Rectal smooth muscle tissue (tissue), 1 donor: ENCODE data around the gene ACAD11.

Experiments used
- H3K27ac ChIP-seq: one replicate; pipeline ENCODE4 v1.7.0; 2013; ENCODE audit warnings: low read depth, low read length, inconsistent platforms
- H3K27me3 ChIP-seq: one replicate; pipeline ENCODE4 v1.7.0; 2013; ENCODE audit warnings: low read length; ENCODE audit not compliant: control insufficient read depth, insufficient read depth
- H3K36me3 ChIP-seq: one replicate; pipeline ENCODE4 v1.7.0; 2013; ENCODE audit warnings: low read length; ENCODE audit not compliant: control insufficient read depth, insufficient read depth
- H3K4me1 ChIP-seq: one replicate; pipeline ENCODE4 v1.7.0; 2013; ENCODE audit warnings: low read length; ENCODE audit not compliant: control insufficient read depth, insufficient read depth
- H3K4me3 ChIP-seq: one replicate; pipeline ENCODE4 v1.7.0; 2013; ENCODE audit warnings: low read length
- H3K9ac ChIP-seq: one replicate; pipeline ENCODE4 v1.7.0; 2013; ENCODE audit warnings: low read length

Gene ACAD11

DNA sequence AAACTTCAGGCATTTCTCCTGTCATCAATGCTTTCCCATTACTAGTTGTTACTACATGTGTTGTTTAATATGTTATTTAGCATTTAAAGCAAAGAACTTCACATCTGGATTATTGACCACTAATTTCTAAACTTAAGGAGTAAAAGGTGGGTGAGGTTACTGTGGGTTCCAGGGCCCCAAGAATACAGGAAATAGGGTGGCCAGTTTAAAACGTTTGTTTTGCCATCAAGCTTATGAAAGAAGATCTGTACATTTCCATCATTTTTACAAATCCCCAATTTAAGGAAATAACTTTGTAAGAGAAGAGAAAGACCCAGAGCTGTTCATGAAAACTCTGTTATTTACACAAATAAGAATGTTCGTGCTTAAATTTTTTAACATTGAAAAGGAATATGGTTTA lies 117.0 kb downstream of the ACAD11 start:
- no peak overlapping the region for H3K4me3 ChIP-seq
- H3K27me3 ChIP-seq = no peaks in the 10 kb centered on the region
- H3K27ac ChIP-seq = no peak overlapping the region
- no peaks in the 10 kb centered on the region for H3K4me1 ChIP-seq
- peaks cover 3% of the 10 kb centered on the region for H3K36me3 ChIP-seq
- H3K9ac ChIP-seq = no peak overlapping the region

DNA sequence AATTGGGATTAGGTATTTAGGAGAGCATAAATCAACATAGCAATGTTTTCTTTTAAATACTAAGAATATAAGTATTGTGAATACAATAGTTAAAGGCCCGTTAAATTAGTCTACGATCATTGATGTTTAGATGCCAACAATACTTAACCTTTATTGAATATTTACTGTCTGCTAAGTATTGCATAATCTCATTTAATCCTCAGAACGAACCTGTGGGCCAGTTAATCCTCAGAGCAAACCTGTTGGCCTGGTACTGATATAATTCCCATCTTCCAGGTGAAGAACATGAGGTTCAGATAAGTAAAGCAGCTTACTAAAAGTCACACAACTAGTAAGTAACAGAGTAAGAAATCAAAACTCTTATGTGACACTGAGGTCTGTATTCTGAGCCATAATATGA lies 119.9 kb downstream of the ACAD11 start:
- Histone ChIP-seq H3K4me1 (no peaks in the 10 kb centered on the region), H3K27ac (no peak overlapping the region), H3K27me3 (no peaks in the 10 kb centered on the region), H3K9ac (no peak overlapping the region), H3K36me3 (peaks cover 5% of the 10 kb centered on the region), H3K4me3 (no peak overlapping the region)

DNA sequence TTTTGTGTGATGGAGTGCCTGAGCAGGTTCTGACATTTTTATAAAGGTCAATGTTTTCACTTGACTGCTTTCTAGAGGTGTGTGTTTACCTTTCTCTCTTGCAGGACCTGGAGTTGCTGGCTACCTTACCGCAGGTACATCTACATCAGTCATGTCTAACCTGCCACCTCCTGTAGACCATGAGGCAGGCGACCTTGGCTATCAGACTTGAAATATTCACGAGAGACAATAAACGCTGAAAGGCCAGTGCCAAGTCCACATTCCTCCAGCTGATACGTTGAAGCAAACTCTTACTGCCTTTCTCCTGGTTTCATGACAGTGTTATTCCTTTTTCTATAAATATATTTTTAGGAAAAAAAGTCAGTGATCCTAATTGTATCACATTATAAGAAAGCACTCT lies 121.5 kb downstream of the ACAD11 start:
- Histone ChIP-seq H3K9ac (no peak overlapping the region), H3K27me3 (no peaks in the 10 kb centered on the region), H3K36me3 (peaks cover 5% of the 10 kb centered on the region), H3K27ac (no peak overlapping the region), H3K4me1 (no peaks in the 10 kb centered on the region), H3K4me3 (no peak overlapping the region)

DNA sequence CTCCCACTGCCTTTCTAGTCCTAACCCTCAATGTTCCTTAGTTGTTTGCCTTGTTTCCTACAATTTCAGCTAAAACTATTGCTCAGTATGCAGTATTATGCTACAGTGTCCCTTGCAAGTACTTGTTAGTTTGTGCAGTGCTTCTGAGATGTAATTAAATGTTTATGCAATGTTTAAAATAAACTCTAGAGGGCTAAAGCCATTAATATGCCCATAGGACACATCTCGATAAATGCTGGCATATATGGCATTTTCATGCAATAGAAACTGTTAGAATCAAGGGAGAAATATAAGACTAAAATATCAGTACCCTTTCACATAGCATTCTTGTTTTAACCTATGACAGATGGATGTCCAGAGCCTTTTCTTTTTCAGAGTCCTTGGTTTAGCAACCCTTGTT lies 122.3 kb downstream of the ACAD11 start:
- no peak overlapping the region for H3K27ac ChIP-seq
- H3K27me3 ChIP-seq = no peaks in the 10 kb centered on the region
- H3K36me3 ChIP-seq = peaks cover 5% of the 10 kb centered on the region
- no peak overlapping the region for H3K9ac ChIP-seq
- no peaks in the 10 kb centered on the region for H3K4me1 ChIP-seq
- H3K4me3 ChIP-seq = no peak overlapping the region

DNA sequence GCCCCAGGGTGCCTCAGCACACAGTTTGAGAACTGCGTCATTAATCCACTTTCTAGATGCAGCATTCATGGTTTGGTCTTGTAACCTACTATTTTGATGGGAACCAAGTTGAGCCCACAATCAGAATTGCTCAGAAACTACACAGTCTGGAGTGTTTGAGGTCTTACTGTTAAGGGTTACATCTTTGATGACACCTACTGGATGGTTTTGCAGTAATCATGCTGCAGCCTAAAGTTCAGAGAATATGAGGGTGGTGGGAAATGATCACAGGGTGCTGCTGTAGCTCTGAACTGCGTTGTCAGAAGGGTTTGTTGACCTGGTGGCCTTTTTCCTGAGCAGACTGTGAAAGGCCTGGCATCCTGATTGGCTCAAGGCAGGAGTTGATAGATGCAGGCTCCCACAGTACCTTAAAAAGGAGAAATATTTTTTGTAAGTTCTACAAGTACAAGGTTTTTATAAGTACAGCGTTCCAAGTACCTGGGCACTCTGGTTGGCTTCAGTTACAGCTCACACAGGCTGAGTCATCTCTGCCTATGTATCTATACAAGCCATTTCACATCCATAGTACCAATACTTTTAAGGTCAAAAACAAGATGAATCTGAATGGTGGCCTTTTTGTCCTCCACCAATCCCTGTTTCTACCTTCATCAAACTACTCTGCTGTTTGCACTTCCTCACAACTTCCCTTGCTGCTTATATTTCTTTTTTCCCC lies 123.0 kb downstream of the ACAD11 start:
- peaks cover 9% of the 10 kb centered on the region for H3K36me3 ChIP-seq
- no peak overlapping the region for H3K9ac ChIP-seq
- H3K27me3 ChIP-seq = no peaks in the 10 kb centered on the region
- H3K4me1 ChIP-seq = no peaks in the 10 kb centered on the region
- H3K4me3 ChIP-seq = no peak overlapping the region
- H3K27ac ChIP-seq = no peak overlapping the region

DNA sequence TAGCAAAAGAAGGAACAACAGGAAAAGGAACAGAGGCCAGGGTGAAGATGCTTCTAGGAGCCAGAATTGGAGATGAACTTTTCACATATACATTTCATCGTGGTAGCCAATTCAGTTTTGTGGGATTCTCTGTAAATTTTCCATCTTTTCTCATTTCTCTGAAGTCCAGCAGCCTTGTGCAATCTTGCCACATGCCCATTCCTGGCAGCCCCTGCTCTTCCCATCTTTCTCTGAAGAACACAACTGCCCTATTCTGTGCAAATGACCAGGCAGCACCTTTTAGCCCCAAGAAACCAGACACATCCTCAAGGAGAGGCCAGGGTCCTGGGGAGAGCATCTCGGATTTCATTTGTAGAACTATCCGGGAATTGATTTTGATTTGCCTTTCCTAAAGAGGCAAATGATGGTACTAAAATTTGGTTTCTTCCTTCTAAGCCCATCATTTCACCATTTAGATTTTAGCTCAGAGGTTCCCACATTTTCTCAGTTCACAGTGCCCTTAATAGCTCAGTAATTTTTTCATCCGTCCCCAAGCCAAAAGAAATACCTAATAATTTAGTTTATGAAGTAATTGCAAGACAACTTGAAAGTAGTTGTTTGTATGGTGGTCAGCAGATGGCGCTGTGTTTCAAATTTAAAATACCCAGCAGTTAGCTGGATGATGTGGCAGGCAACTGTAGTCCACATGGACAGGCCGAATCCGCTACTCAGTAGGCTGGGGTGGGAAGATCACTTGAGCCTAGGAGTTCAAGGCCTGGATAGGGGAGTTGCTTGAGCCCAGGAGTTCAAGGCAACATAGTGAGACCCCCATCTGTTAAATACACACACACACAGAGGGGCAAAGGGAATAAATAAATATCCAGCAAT lies 123.8 kb downstream of the ACAD11 start:
- Histone ChIP-seq H3K4me3 (no peak overlapping the region), H3K36me3 (peaks cover 12% of the 10 kb centered on the region), H3K9ac (no peak overlapping the region), H3K27me3 (no peaks in the 10 kb centered on the region), H3K27ac (no peak overlapping the region), H3K4me1 (no peaks in the 10 kb centered on the region)

DNA sequence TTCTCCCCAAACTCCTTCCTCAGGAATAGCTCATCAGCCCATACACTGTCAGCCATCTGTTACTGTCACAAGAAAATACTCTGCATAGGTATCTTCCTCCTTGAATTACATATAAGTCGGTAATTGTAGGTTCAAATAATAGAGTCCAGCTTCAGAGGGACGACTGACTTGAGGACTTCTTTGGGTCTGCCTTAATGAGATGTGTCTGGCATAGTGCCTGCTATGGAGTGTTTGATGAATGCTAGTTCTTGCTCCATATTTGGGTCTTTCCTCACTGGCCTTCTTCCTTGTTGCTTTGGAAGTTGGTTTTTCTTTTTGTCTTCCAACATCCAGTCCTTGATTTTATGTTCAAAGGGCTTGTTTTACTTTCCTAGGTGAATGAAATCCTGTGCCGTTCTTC lies 129.0 kb downstream of the ACAD11 start:
- no peak overlapping the region for H3K9ac ChIP-seq
- H3K4me1 ChIP-seq = no peaks in the 10 kb centered on the region
- H3K36me3 ChIP-seq = peaks cover 19% of the 10 kb centered on the region
- no peaks in the 10 kb centered on the region for H3K27me3 ChIP-seq
- H3K27ac ChIP-seq = no peak overlapping the region
- no peak overlapping the region for H3K4me3 ChIP-seq

DNA sequence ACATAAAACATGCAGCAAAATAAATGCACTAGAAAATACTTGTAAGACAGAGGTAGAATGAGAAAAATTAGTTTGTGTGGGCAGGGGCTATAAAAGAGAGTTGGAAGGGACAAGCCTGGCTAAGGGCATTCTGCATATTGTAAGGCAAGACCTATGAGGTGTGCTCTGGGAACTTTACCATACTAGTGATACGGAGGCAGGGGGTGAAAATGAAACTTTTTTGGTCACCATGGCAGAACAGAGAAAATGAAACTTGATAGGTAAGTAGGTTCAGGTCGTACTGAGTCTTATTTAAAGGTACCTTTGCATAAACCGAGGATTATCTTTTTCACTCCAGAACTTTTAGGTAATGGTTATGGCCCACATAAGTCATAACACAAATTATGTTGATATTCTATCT lies 137.3 kb downstream of the ACAD11 start:
- no peaks in the 10 kb centered on the region for H3K4me1 ChIP-seq
- no peak overlapping the region for H3K27ac ChIP-seq
- H3K4me3 ChIP-seq = no peak overlapping the region
- H3K27me3 ChIP-seq = no peaks in the 10 kb centered on the region
- H3K9ac ChIP-seq = no peak overlapping the region
- H3K36me3 ChIP-seq = peaks cover 37% of the 10 kb centered on the region

DNA sequence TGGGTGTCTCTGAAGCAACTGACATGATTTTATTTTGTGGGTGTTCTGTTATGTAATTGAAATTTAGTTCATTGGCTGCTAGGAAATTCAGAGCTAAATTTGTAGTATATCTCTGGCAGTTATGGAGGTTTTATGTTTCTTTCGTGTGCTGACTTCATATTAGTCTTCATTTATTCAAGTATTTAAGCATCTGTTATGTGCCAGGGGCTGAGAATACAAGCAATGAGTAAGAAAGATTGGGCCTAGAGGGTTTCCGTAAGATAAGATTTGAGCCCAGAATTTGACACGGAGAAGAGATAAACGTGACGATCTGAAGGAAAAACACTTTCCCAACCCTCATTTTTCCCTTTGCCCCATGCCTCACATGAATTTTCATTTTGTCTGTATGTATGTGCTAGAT lies 137.7 kb downstream of the ACAD11 start:
- Histone ChIP-seq H3K36me3 (peaks cover 41% of the 10 kb centered on the region), H3K9ac (no peak overlapping the region), H3K27me3 (no peaks in the 10 kb centered on the region), H3K4me3 (no peak overlapping the region), H3K4me1 (no peaks in the 10 kb centered on the region), H3K27ac (no peak overlapping the region)

DNA sequence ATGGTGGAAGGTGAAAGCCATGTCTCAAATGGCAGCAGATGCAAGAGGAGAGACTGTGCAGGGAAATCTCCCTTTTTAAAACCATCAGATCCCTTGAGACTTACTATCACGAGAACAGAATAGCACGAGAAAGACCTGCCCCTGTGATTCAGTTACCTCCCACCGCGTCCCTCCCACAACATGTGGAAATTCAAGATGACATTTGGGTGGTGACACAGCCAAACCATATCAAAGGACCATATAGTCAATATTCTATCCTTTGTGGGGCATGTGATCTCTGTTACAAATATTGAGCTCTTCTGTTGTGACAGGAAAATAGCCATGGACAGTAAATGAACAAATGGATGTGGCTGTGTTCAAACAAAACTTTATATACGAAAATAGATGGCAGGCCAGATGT lies 139.7 kb downstream of the ACAD11 start:
- Histone ChIP-seq H3K4me3 (no peak overlapping the region), H3K27ac (no peak overlapping the region), H3K36me3 (peaks cover 39% of the 10 kb centered on the region), H3K9ac (no peak overlapping the region), H3K27me3 (no peaks in the 10 kb centered on the region), H3K4me1 (no peaks in the 10 kb centered on the region)

DNA sequence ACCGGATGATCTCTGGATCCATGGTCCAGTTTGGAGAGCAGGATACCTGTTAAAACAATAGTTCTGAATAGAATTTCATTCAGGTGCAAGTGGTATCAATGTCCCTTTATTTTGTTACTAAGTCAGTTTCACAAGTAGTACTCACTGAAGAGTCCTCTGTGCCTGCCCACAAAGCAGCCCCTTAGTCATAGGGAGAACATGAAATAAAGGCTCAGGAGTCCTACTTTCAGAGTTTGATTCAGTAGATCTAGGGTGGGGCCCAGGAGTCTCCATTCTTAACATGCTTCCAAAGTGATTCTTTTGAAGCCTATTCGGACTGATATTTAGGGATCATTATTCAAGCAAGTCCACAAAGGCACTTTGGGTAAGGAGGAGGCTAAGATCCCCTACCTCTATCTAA lies 142.3 kb downstream of the ACAD11 start:
- H3K4me3 ChIP-seq = no peak overlapping the region
- no peak overlapping the region for H3K27ac ChIP-seq
- H3K9ac ChIP-seq = no peak overlapping the region
- H3K27me3 ChIP-seq = no peaks in the 10 kb centered on the region
- no peaks in the 10 kb centered on the region for H3K4me1 ChIP-seq
- peaks cover 30% of the 10 kb centered on the region for H3K36me3 ChIP-seq

DNA sequence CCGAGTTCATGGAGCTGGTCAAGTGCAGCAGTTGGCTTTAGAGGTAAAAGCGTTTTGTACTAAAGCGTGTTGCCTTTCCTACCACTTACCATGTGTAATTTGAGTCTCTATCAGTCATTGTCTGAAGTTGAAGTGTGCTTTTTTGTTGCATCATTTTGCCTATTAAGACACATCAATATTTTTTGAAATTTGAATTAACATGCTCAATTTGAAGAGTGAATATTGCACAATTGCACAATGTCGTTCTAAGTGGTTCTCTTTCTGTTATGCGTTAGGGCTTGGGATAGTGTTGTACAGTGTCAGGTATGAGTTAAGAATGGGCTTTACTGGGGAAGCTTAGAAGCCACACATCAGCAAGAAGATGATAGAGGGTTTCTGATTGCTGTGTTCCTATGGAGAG lies 146.6 kb downstream of the ACAD11 start:
- Histone ChIP-seq H3K4me3 (no peak overlapping the region), H3K9ac (no peak overlapping the region), H3K36me3 (peaks cover 18% of the 10 kb centered on the region), H3K27ac (no peak overlapping the region), H3K4me1 (no peaks in the 10 kb centered on the region), H3K27me3 (no peaks in the 10 kb centered on the region)

DNA sequence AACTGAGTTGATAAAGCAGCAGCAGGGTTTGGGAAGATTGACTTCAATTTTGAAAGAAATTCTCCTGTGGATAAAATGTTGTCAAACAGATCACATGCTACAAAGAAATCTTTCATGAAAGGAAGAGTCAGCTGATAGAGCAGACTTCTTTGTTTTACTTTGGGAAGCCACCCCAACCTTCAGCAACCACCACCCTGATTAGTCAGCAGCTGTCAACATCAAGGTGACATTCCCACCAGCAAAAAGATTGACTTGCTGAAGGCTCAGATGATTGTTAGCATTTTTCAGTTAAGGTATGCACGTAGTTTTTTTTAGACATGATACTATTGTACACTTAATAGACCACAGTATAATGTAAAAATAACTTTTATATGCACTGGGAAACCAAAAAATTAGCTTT lies 150.1 kb downstream of the ACAD11 start:
- H3K4me1 ChIP-seq = no peaks in the 10 kb centered on the region
- H3K36me3 ChIP-seq = peaks cover 6% of the 10 kb centered on the region
- no peak overlapping the region for H3K4me3 ChIP-seq
- no peak overlapping the region for H3K9ac ChIP-seq
- no peak overlapping the region for H3K27ac ChIP-seq
- H3K27me3 ChIP-seq = no peaks in the 10 kb centered on the region
